Vagina (tissue), 2 donors: ENCODE results near the gene ANXA2R. TPM values are rescaled to one million over a fixed set of nuclear protein-coding genes. Genes with fewer than 3 reads are reported as not detected.

Source experiments
- DNase-seq, 2 donors: peaks; one replicate each; pipeline ENCODE4 v3.0.0-alpha.2; 2017; ENCODE audit errors: extremely low spot score in 2 of 2
- H3K27ac ChIP-seq: fragments of 200-600 bp; sonication (generic); one replicate; pipeline ENCODE4 v1.5.1; 2019
- H3K27me3 ChIP-seq: fragments of 200-600 bp; sonication (generic); one replicate; pipeline ENCODE4 v1.5.1; 2019
- H3K36me3 ChIP-seq, 2 donors: fragments of 200-600 bp; sonication (generic); one replicate each; pipeline ENCODE4 v1.5.1; 2017 to 2019
- H3K4me1 ChIP-seq: fragments of 200-600 bp; sonication (generic); one replicate; pipeline ENCODE4 v1.5.1; 2019
- H3K4me3 ChIP-seq, 2 donors: fragments of 200-600 bp; sonication (generic); 1 replicate in 1 of 2; 2 replicates in 1 of 2; pipeline ENCODE4 v1.5.1; 2016 to 2019
- H3K9me3 ChIP-seq: fragments of 200-600 bp; sonication (generic); one replicate; pipeline ENCODE4 v1.5.1; 2019
- CTCF ChIP-seq, 3 experiments: fragments of 450-650 bp in 2 of 3; fragments of 200-600 bp in 1 of 3; sonication (generic) in 1 of 3; IDR thresholded peaks; one replicate each; pipeline ENCODE4 v1.5.1; 2017 to 2019; ENCODE audit warnings: antibody characterized with exemption in 3 of 3, mild to moderate bottlenecking in 2 of 3, moderate library complexity in 2 of 3
- POLR2A ChIP-seq, 2 donors: fragments of 450-650 bp; IDR thresholded peaks; one replicate each; pipeline ENCODE4 v1.6.1; 2017; ENCODE audit warnings: antibody characterized with exemption in 2 of 2, mild to moderate bottlenecking in 2 of 2, moderate library complexity in 2 of 2
- POLR2AphosphoS5 ChIP-seq, 2 donors: sonication (generic); formaldehyde crosslinking; IDR thresholded peaks; one replicate each; pipeline ENCODE4 v1.9.0; 2017; ENCODE audit warnings: antibody characterized with exemption in 2 of 2, mild to moderate bottlenecking in 2 of 2, low read depth in 1 of 2; ENCODE audit not compliant: insufficient read depth in 1 of 2
- intact Hi-C: fragments of 100-400 bp; cut with DNase I; formaldehyde crosslinking; loops from one replicate; pipeline ENCODE4 v1.15.1; 2023
- total RNA-seq: library from RNA; depleted of rRNA; stranded (reverse); fragments of >200 nt; gene quantifications from one replicate; pipeline ENCODE4 v1.2.3, GENCODE V29; 2016

Gene ANXA2R
- total RNA-seq, 1 donor from 2014 or later = 10.6 TPM

GRCh38 chr5:43066799-43067741, 27.0 kb upstream of the ANXA2R start:
- peak; percentile 89 to 93 for TF ChIP-seq POLR2AphosphoS5 (IDR thresholded peaks at IDR 0.05; ENCODE audit: insufficient read depth in 1 of 2, low read depth in 1 of 2)
- no peak for TF ChIP-seq CTCF (IDR thresholded peaks at IDR 0.05)
- TF ChIP-seq POLR2A (IDR thresholded peaks at IDR 0.05) = peak in 1 of 2 donors; percentile 78
- H3K36me3 ChIP-seq = peaks cover 0 to 14% of the 10 kb centered on the region in 2 donors
- peak in 1 of 2 donors; percentile 98 for DNase-seq
- intact Hi-C loops = loop anchor here (1.0 kb wide), 1 partner anchor 54 kb away; no protein-coding TSS in a partner anchor
- H3K4me3 ChIP-seq = peak overlapping the region; percentile 75 to 90
- no peaks in the 10 kb centered on the region for H3K27me3 ChIP-seq
- peak overlapping the region; percentile 99 for H3K27ac ChIP-seq
- H3K4me1 ChIP-seq = peaks cover 29% of the 10 kb centered on the region
- H3K9me3 ChIP-seq = no peaks in the 10 kb centered on the region

- H3K9me3 ChIP-seq = no peaks in the 10 kb centered on the region
- no peak for DNase-seq
- peak overlapping the region; percentile 75 to 90 for H3K4me3 ChIP-seq
- no peaks in the 10 kb centered on the region for H3K27me3 ChIP-seq
- intact Hi-C loops = loop anchor here (1.0 kb wide), 1 partner anchor 24 kb away; no protein-coding TSS in a partner anchor
- peaks cover 0 to 8% of the 10 kb centered on the region in 2 donors for H3K36me3 ChIP-seq
- TF ChIP-seq CTCF (IDR thresholded peaks at IDR 0.05) (no peak), POLR2AphosphoS5 (IDR thresholded peaks at IDR 0.05; ENCODE audit: insufficient read depth in 1 of 2, low read depth in 1 of 2) (peak in 1 of 2 donors; percentile 54), POLR2A (IDR thresholded peaks at IDR 0.05) (peak in 1 of 2 donors; percentile 14)
- peak overlapping the region; percentile 99 for H3K27ac ChIP-seq
- H3K4me1 ChIP-seq = peaks cover 29% of the 10 kb centered on the region
These were observed 26.1 kb upstream of the ANXA2R start for GRCh38 chr5:43065948-43066798.

- Histone ChIP-seq H3K27ac (peak overlapping the region; percentile 99), H3K36me3 (peaks cover 0 to 1% of the 10 kb centered on the region in 2 donors), H3K27me3 (no peaks in the 10 kb centered on the region), H3K9me3 (no peaks in the 10 kb centered on the region), H3K4me3 (peak overlapping the region; percentile 75 to 90), H3K4me1 (peaks cover 29% of the 10 kb centered on the region)
- TF ChIP-seq POLR2A (IDR thresholded peaks at IDR 0.05) (no peak), POLR2AphosphoS5 (IDR thresholded peaks at IDR 0.05; ENCODE audit: insufficient read depth in 1 of 2, low read depth in 1 of 2) (no peak), CTCF (IDR thresholded peaks at IDR 0.05) (no peak)
- intact Hi-C loops = loop anchor here (1.0 kb wide), 1 partner anchor 23 kb away; no protein-coding TSS in a partner anchor
- DNase-seq = no peak
These were observed 25.3 kb upstream of the ANXA2R start for GRCh38 chr5:43065387-43065947.

- Histone ChIP-seq H3K27ac (peak overlapping the region; percentile 99), H3K4me1 (peaks cover 15% of the 10 kb centered on the region), H3K9me3 (no peaks in the 10 kb centered on the region), H3K27me3 (no peaks in the 10 kb centered on the region), H3K36me3 (no peaks in the 10 kb centered on the region), H3K4me3 (peak overlapping the region in 1 of 2 donors; percentile 90)
- DNase-seq = no peak
- TF ChIP-seq POLR2A (IDR thresholded peaks at IDR 0.05) = no peak
- no peak for TF ChIP-seq CTCF (IDR thresholded peaks at IDR 0.05)
- no peak for TF ChIP-seq POLR2AphosphoS5 (IDR thresholded peaks at IDR 0.05; ENCODE audit: insufficient read depth in 1 of 2, low read depth in 1 of 2)
- intact Hi-C loops = no loop called here
These were observed 23.6 kb upstream of the ANXA2R start for GRCh38 chr5:43063721-43064171.
